Measurements from ENCODE around the gene ZNF134. TPM values are rescaled to one million over a fixed set of nuclear protein-coding genes. Genes with fewer than 3 reads are reported as not detected.

ZNF134 gene
- total and polyA plus RNA-seq, 9 of the 15 experiments (the other 6 are each of a cell fraction or from before 2014, with no cell fraction given) = 1.3 to 10.0 (median 5.7) TPM

DNA sequence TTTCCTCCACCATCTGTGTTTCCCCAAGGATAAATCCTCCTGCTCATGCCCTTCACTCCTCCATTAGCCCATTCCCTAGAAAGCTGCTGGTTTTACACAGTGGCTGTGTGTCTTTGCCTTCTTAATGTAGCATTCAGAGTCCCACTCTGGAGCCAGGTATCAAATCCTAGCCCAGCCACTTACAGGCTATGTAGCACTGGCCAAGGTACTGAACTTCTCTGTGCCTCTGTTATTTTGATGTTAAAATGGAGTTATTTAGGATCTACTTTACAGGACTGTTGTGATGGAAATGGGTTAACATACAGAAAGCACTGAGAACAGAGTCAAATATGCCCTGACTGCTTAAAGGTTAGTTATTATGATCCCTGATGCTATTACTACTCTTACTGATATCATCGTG, 53.2 kb downstream of the ZNF134 start (continued):
- TF ChIP-seq, protein P1, sequence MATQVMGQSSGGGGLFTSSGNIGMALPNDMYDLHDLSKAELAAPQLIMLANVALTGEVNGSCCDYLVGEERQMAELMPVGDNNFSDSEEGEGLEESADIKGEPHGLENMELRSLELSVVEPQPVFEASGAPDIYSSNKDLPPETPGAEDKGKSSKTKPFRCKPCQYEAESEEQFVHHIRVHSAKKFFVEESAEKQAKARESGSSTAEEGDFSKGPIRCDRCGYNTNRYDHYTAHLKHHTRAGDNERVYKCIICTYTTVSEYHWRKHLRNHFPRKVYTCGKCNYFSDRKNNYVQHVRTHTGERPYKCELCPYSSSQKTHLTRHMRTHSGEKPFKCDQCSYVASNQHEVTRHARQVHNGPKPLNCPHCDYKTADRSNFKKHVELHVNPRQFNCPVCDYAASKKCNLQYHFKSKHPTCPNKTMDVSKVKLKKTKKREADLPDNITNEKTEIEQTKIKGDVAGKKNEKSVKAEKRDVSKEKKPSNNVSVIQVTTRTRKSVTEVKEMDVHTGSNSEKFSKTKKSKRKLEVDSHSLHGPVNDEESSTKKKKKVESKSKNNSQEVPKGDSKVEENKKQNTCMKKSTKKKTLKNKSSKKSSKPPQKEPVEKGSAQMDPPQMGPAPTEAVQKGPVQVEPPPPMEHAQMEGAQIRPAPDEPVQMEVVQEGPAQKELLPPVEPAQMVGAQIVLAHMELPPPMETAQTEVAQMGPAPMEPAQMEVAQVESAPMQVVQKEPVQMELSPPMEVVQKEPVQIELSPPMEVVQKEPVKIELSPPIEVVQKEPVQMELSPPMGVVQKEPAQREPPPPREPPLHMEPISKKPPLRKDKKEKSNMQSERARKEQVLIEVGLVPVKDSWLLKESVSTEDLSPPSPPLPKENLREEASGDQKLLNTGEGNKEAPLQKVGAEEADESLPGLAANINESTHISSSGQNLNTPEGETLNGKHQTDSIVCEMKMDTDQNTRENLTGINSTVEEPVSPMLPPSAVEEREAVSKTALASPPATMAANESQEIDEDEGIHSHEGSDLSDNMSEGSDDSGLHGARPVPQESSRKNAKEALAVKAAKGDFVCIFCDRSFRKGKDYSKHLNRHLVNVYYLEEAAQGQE (IDR thresholded peaks at IDR 0.05; ENCODE audit: borderline replicate concordance) = peak; percentile 71
- TF ChIP-seq, protein P1 (CRISPR knock-in tag; IDR thresholded peaks at IDR 0.05; ENCODE audit: low read depth) = no peak
- TF ChIP-seq KDM5B (IDR thresholded peaks at IDR 0.05; ENCODE audit: insufficient replicate concordance, low read depth, low read length) = no peak
